Measurements from ENCODE around the gene CWF19L1. TPM values are rescaled to one million over a fixed set of nuclear protein-coding genes. Genes with fewer than 3 reads are reported as not detected.

CWF19L1 gene
- 10 to 100 TPM; 14.8 to 19.7 TPM for total RNA-seq

DNA sequence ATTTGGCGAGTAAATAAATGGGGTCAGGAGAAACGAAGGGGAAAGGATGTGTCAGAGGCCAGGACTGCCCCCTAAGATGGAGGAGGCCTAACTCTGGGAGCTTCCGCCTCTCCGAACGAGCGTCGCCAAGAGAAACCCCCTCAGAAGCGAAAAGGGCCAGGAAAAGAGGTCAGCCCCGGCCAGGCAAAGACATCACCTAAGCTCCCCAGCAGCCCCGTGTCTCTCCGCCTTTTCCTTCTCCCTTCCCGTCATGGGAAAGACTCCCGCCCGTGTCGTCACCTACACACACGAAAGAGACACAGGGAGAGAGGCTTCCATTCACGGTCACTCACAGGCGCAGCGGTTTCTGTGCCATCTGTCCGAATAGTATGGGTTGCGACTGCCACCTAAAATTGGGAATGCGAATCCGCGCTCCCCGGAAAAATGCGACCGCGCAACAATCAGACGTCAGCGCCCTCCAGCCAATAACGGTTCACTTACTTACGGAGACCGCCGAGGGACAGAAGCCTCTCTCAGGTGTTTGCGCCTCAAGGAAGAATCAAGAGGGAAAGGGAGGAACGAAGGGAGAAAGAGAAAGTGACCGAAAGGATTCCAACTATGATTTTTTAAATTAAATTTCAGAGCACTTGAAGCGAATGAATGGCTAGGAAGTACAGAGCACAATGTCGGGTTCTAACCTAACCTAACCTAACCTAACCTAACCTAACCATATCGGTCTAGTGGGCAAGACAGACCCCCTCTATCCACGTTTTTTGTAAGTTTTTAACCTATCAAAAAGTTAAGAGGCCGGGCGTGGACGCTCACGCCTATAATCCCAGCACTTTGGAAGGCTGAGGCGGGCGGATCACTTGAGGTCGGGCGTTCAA, at the start of gene CWF19L1:
CWF19L1 (minus strand) TSS at position 400 of the 866 bp plus-strand sequence; CDS start at position 355, 45 bp downstream.
- Histone ChIP-seq H3K27ac (peak within 1 kb of the TSS; percentile 61 to 73), H3K4me1 (replicated peaks) (no peaks in the 10 kb centered on the region), H3K27me3 (replicated peaks; ENCODE audit: insufficient read depth) (no peaks in the 10 kb centered on the region), H3K4me3 (peak within 1 kb of the TSS; percentile 85 to 87), H3K9me3 (no peaks in the 10 kb centered on the region), H3K36me3 (no peaks in the 10 kb centered on the region)
- TF ChIP-seq, protein P1, sequence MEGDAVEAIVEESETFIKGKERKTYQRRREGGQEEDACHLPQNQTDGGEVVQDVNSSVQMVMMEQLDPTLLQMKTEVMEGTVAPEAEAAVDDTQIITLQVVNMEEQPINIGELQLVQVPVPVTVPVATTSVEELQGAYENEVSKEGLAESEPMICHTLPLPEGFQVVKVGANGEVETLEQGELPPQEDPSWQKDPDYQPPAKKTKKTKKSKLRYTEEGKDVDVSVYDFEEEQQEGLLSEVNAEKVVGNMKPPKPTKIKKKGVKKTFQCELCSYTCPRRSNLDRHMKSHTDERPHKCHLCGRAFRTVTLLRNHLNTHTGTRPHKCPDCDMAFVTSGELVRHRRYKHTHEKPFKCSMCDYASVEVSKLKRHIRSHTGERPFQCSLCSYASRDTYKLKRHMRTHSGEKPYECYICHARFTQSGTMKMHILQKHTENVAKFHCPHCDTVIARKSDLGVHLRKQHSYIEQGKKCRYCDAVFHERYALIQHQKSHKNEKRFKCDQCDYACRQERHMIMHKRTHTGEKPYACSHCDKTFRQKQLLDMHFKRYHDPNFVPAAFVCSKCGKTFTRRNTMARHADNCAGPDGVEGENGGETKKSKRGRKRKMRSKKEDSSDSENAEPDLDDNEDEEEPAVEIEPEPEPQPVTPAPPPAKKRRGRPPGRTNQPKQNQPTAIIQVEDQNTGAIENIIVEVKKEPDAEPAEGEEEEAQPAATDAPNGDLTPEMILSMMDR (IDR thresholded peaks at IDR 0.05) = no peak
- TF ChIP-seq POLR2AphosphoS5 (IDR thresholded peaks at IDR 0.05) (peak; percentile 99), POLR2A (IDR thresholded peaks at IDR 0.05) (peak; percentile 47)
- DNase-seq (ENCODE audit: low spot score) = peak; percentile 86
- intact Hi-C loops (cut with DNase I) = no loop called here
- 2% methylated on average over 49 of the region's 49 CpGs for WGBS

- DNase-seq (ENCODE audit: low spot score) = no peak
- Histone ChIP-seq H3K9me3 (no peaks in the 10 kb centered on the region), H3K27ac (no peak overlapping the region), H3K4me1 (replicated peaks) (no peaks in the 10 kb centered on the region), H3K27me3 (replicated peaks; ENCODE audit: insufficient read depth) (no peaks in the 10 kb centered on the region), H3K4me3 (no peak overlapping the region), H3K36me3 (no peaks in the 10 kb centered on the region)
- intact Hi-C loops (cut with DNase I) = no loop called here
- TF ChIP-seq, protein P1 (IDR thresholded peaks at IDR 0.05) = no peak
- TF ChIP-seq POLR2A (IDR thresholded peaks at IDR 0.05) = no peak
- no peak for TF ChIP-seq POLR2AphosphoS5 (IDR thresholded peaks at IDR 0.05)
- WGBS = 48% methylated on average over 4 of the region's 4 CpGs
Measured at GRCh38 chr10:100315615-100316014, 48.2 kb upstream of the CWF19L1 start.

- intact Hi-C loops (cut with DNase I) = no loop called here
- no peaks in the 10 kb centered on the region for H3K9me3 ChIP-seq
- no peak for DNase-seq (ENCODE audit: low spot score)
- H3K27me3 ChIP-seq (replicated peaks; ENCODE audit: insufficient read depth) = no peaks in the 10 kb centered on the region
- 58% methylated on average over 4 of the region's 4 CpGs for WGBS
- H3K4me1 ChIP-seq (replicated peaks) = no peaks in the 10 kb centered on the region
- no peaks in the 10 kb centered on the region for H3K36me3 ChIP-seq
- no peak overlapping the region for H3K27ac ChIP-seq
- no peak overlapping the region for H3K4me3 ChIP-seq
- TF ChIP-seq, protein P1 (IDR thresholded peaks at IDR 0.05) = no peak
- no peak for TF ChIP-seq POLR2AphosphoS5 (IDR thresholded peaks at IDR 0.05)
- TF ChIP-seq POLR2A (IDR thresholded peaks at IDR 0.05) = no peak
Measured at GRCh38 chr10:100311298-100311697, 43.9 kb upstream of the CWF19L1 start.

DNA sequence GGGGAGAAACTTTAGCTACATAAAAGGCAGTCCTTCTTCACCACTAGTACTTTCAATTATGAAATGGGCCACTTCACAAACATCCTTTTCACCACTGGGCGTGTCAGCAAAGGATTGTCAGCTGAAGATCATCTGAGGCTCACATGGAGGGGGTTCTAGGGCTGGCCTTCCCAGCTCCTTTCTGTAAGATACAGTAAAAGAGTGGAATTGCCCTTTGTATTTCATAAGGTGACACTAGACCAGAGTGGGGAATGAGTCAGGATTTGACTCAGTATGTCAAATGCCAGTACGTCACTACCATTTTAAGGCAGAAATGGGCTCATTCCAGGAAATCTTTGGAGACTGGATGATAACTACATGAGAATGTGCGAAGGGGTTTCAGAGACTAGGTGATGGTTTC, 40.2 kb upstream of the CWF19L1 start:
- WGBS = 88% methylated on average over 3 of the region's 3 CpGs
- intact Hi-C loops (cut with DNase I) = no loop called here
- no peaks in the 10 kb centered on the region for H3K4me1 ChIP-seq (replicated peaks)
- TF ChIP-seq, protein P1 (IDR thresholded peaks at IDR 0.05) = no peak
- TF ChIP-seq POLR2AphosphoS5 (IDR thresholded peaks at IDR 0.05) (no peak), POLR2A (IDR thresholded peaks at IDR 0.05) (no peak)
- no peak overlapping the region for H3K27ac ChIP-seq
- H3K27me3 ChIP-seq (replicated peaks; ENCODE audit: insufficient read depth) = no peaks in the 10 kb centered on the region
- no peaks in the 10 kb centered on the region for H3K36me3 ChIP-seq
- no peak for DNase-seq (ENCODE audit: low spot score)
- no peak overlapping the region for H3K4me3 ChIP-seq
- H3K9me3 ChIP-seq = no peaks in the 10 kb centered on the region

GRCh38 chr10:100306861-100307260, 39.4 kb upstream of the CWF19L1 start:
- Histone ChIP-seq H3K27me3 (replicated peaks; ENCODE audit: insufficient read depth) (no peaks in the 10 kb centered on the region), H3K4me3 (no peak overlapping the region), H3K36me3 (no peaks in the 10 kb centered on the region), H3K9me3 (no peaks in the 10 kb centered on the region), H3K27ac (no peak overlapping the region), H3K4me1 (replicated peaks) (no peaks in the 10 kb centered on the region)
- TF ChIP-seq POLR2AphosphoS5 (IDR thresholded peaks at IDR 0.05) (no peak), POLR2A (IDR thresholded peaks at IDR 0.05) (no peak)
- TF ChIP-seq, protein P1 (IDR thresholded peaks at IDR 0.05) = no peak
- intact Hi-C loops (cut with DNase I) = no loop called here
- DNase-seq (ENCODE audit: low spot score) = no peak
- WGBS = 72% methylated on average over 5 of the region's 5 CpGs

Measured in prostate gland (tissue), 2 donors.